HUES48 (cell line): ENCODE results near the gene AREG.

ENCODE experiments used
- H3K27ac ChIP-seq: one replicate; pipeline ENCODE4 v1.7.0; 2013; ENCODE audit warnings: low read depth, low read length, inconsistent platforms
- H3K27me3 ChIP-seq: 2 replicates; pipeline ENCODE4 v1.6.1; 2013; ENCODE audit warnings: mild to moderate bottlenecking, low read length; ENCODE audit not compliant: control insufficient read depth, insufficient read depth
- H3K36me3 ChIP-seq: 2 replicates; pipeline ENCODE4 v1.6.1; 2013; ENCODE audit warnings: low read length; ENCODE audit not compliant: control insufficient read depth, insufficient read depth
- H3K4me1 ChIP-seq: 2 replicates; pipeline ENCODE4 v1.6.1; 2013; ENCODE audit warnings: mild to moderate bottlenecking, low read length; ENCODE audit not compliant: control insufficient read depth, insufficient read depth
- H3K4me3 ChIP-seq: 2 replicates; pipeline ENCODE4 v1.5.1; 2013; ENCODE audit warnings: mild to moderate bottlenecking, low read depth, low read length
- H3K9ac ChIP-seq: 2 replicates; pipeline ENCODE4 v1.6.1; 2013; ENCODE audit warnings: mild to moderate bottlenecking, low read depth, low read length, moderate library complexity
- H3K9me3 ChIP-seq: 2 replicates; pipeline ENCODE4 v1.6.1; 2013; ENCODE audit warnings: low read length; ENCODE audit not compliant: control insufficient read depth, insufficient read depth

Gene AREG

GRCh38 chr4:74486905-74487304 is 42.0 kb downstream of the AREG start:
- Histone ChIP-seq H3K4me3 (no peak overlapping the region), H3K4me1 (no peaks in the 10 kb centered on the region), H3K9me3 (no peaks in the 10 kb centered on the region), H3K27ac (no peak overlapping the region), H3K36me3 (no peaks in the 10 kb centered on the region), H3K9ac (no peak overlapping the region), H3K27me3 (no peaks in the 10 kb centered on the region)

GRCh38 chr4:74487771-74488170 is 42.8 kb downstream of the AREG start:
- H3K27me3 ChIP-seq: no peaks in the 10 kb centered on the region
- H3K36me3 ChIP-seq: no peaks in the 10 kb centered on the region
- no peak overlapping the region for H3K27ac ChIP-seq
- H3K4me1 ChIP-seq: no peaks in the 10 kb centered on the region
- H3K9me3 ChIP-seq: no peaks in the 10 kb centered on the region
- no peak overlapping the region for H3K4me3 ChIP-seq
- H3K9ac ChIP-seq: no peak overlapping the region

DNA sequence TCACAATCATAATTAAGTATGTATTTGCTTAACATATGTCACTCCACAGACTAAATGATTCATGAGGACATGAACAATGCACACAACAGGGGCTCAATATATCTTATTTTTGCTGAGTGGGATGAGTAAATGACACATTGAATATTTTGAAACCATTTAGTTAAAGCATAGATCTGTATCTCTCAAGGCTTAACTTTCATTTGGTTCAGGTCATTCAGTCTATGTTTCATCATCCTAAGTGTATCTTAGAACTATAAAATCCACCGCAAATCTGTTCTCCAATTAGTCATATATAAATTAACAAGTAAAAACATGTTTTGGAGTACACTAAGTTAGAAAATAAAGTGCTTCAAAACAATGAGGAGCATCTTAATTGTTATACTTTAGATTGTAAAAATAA is 45.8 kb downstream of the AREG start:
- H3K4me3 ChIP-seq: no peak overlapping the region
- H3K9me3 ChIP-seq: no peaks in the 10 kb centered on the region
- no peak overlapping the region for H3K9ac ChIP-seq
- no peak overlapping the region for H3K27ac ChIP-seq
- H3K4me1 ChIP-seq: no peaks in the 10 kb centered on the region
- H3K27me3 ChIP-seq: no peaks in the 10 kb centered on the region
- no peaks in the 10 kb centered on the region for H3K36me3 ChIP-seq

DNA sequence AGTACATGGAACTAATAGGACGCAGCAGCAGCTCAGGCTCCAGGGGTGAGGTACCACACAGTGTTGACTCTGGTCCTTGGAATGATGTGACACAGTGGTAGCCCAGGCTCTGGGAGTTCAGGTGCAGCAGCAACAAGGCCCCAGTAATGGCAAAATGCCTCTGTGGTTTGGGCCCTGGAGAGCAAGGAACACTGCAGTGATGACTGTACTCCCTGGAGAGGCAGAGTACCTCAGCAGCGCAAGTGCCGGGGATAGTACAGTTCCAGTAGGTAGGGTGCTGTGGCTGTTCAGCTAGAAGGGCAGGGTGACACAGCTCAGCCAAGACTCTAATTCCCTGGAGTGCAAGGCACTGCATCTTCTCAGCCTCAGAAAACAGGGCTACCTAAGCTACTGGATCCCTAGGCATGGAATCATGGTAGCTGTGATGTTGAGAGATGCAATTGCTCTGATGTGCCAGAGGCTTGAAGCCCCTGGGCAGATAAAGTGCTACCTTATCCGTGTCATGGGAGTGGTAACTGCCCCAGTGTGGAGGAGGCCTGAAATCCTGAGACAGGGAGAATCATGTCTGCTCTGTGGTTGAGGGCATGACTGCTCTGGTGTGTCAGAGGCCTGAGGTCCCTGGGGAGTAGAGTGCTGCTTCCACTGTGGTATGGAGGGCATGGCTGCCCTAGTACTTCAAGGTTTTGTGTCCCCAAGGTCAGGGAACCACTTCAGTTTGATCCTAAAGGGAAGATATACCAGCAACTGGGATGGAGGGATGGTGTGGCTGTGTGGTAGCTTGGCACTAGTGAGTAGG is 55.2 kb downstream of the AREG start:
- Histone ChIP-seq H3K4me1 (no peaks in the 10 kb centered on the region), H3K36me3 (no peaks in the 10 kb centered on the region), H3K27me3 (no peaks in the 10 kb centered on the region), H3K4me3 (no peak overlapping the region), H3K9me3 (no peaks in the 10 kb centered on the region), H3K9ac (no peak overlapping the region), H3K27ac (no peak overlapping the region)

DNA sequence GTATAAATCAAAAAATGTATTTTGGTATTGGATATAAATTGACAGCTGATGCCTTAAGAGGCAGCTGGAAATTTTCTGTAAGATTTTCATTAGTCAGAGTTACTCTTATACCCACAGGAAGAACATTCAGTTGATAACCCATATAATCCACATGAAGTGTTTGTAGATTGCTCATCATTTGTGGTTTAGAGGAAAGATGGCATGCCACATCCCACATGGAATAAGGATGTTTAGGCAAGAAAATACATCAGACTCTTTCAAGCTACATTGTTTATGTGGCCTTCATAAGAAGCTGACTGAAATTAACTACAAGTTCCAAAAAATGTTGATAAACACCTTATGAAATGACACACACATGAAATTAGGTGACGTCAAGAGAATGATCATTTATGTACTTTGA is 56.6 kb downstream of the AREG start:
- Histone ChIP-seq H3K4me3 (no peak overlapping the region), H3K9me3 (0 out of 2 replicates have a peak, but pooled peaks cover 2% of the 10 kb centered on the region), H3K27ac (no peak overlapping the region), H3K36me3 (no peaks in the 10 kb centered on the region), H3K4me1 (no peaks in the 10 kb centered on the region), H3K27me3 (no peaks in the 10 kb centered on the region), H3K9ac (no peak overlapping the region)

GRCh38 chr4:74503580-74503979 is 58.6 kb downstream of the AREG start:
- Histone ChIP-seq H3K36me3 (no peaks in the 10 kb centered on the region), H3K9me3 (0 out of 2 replicates have a peak, but pooled peaks cover 2% of the 10 kb centered on the region), H3K9ac (no peak overlapping the region), H3K4me1 (no peaks in the 10 kb centered on the region), H3K27ac (no peak overlapping the region), H3K27me3 (no peaks in the 10 kb centered on the region), H3K4me3 (no peak overlapping the region)

GRCh38 chr4:74504212-74504611 is 59.3 kb downstream of the AREG start:
- H3K27ac ChIP-seq: no peak overlapping the region
- no peak overlapping the region for H3K4me3 ChIP-seq

More at GRCh38 chr4:74504212-74504611, 59.3 kb downstream of the AREG start:
- Histone ChIP-seq H3K36me3 (no peaks in the 10 kb centered on the region), H3K9me3 (0 out of 2 replicates have a peak, but pooled peaks cover 2% of the 10 kb centered on the region), H3K9ac (no peak overlapping the region), H3K27me3 (no peaks in the 10 kb centered on the region), H3K4me1 (no peaks in the 10 kb centered on the region)
